KMS-11 (cell line): ENCODE data around the gene RAB24.

Experiments
- H2AFZ ChIP-seq: fragments of 200-600 bp; sonication (generic); 2 replicates; pipeline ENCODE4 v1.6.1; 2016; ENCODE audit warnings: antibody characterized with exemption, mixed run types, low read depth
- H3K27ac ChIP-seq: fragments of 200-600 bp; sonication (generic); 2 replicates; pipeline ENCODE4 v1.6.1; 2016; ENCODE audit warnings: mild to moderate bottlenecking, mixed run types
- H3K27me3 ChIP-seq: fragments of 200-600 bp; sonication (generic); 2 replicates; pipeline ENCODE4 v1.6.1; 2017; ENCODE audit warnings: mild to moderate bottlenecking, low read depth, mixed run types, moderate library complexity; ENCODE audit not compliant: insufficient read depth
- H3K36me3 ChIP-seq: fragments of 200-600 bp; sonication (generic); 2 replicates; pipeline ENCODE4 v1.6.1; 2017; ENCODE audit warnings: mild to moderate bottlenecking, mixed run types; ENCODE audit not compliant: insufficient read depth
- H3K4me1 ChIP-seq: fragments of 200-600 bp; sonication (generic); 2 replicates; pipeline ENCODE4 v1.6.1; 2016; ENCODE audit warnings: mild to moderate bottlenecking, low read depth, mixed run types; ENCODE audit not compliant: poor library complexity, severe bottlenecking
- H3K4me2 ChIP-seq: fragments of 200-600 bp; sonication (generic); 2 replicates; pipeline ENCODE4 v1.7.0; 2016; ENCODE audit warnings: mild to moderate bottlenecking, mixed run types
- H3K4me3 ChIP-seq: fragments of 200-600 bp; sonication (generic); IDR thresholded peaks from 2 replicates; pipeline ENCODE4 v1.6.1; 2017; ENCODE audit warnings: low read depth, low read length, mixed read lengths; ENCODE audit not compliant: insufficient read depth
- H3K79me2 ChIP-seq: fragments of 200-600 bp; sonication (generic); 2 replicates; pipeline ENCODE4 v1.6.1; 2016; ENCODE audit warnings: low read depth, mixed run types; ENCODE audit not compliant: insufficient read depth
- H3K9ac ChIP-seq: fragments of 200-600 bp; sonication (generic); 2 replicates; pipeline ENCODE4 v1.6.1; 2016; ENCODE audit warnings: mild to moderate bottlenecking, mixed run types
- H4K20me1 ChIP-seq: fragments of 200-600 bp; sonication (generic); 2 replicates; pipeline ENCODE4 v1.6.1; 2016; ENCODE audit warnings: mild to moderate bottlenecking, mixed run types; ENCODE audit not compliant: insufficient read depth
- CTCF ChIP-seq: fragments of 200-600 bp; sonication (generic); conservative IDR thresholded peaks from 2 replicates; pipeline ENCODE4 v1.6.1; 2017; ENCODE audit warnings: low read depth, mild to moderate bottlenecking, antibody characterized with exemption, low read length, moderate library complexity, mixed read lengths

The RAB24 gene

GRCh38 chr5:177270653-177271052, 32.9 kb downstream of the RAB24 start:
- Histone ChIP-seq H2AFZ (no peak overlapping the region), H3K36me3 (no peaks in the 10 kb centered on the region), H3K79me2 (no peaks in the 10 kb centered on the region), H4K20me1 (no peaks in the 10 kb centered on the region), H3K4me1 (no peaks in the 10 kb centered on the region), H3K27me3 (no peaks in the 10 kb centered on the region), H3K27ac (no peak overlapping the region), H3K4me3 (no peak overlapping the region), H3K9ac (no peak overlapping the region), H3K4me2 (no peak overlapping the region)
- TF ChIP-seq CTCF = no peak

- Histone ChIP-seq H3K9ac (no peak overlapping the region), H3K79me2 (no peaks in the 10 kb centered on the region), H3K4me2 (no peak overlapping the region), H2AFZ (no peak overlapping the region), H3K27me3 (no peaks in the 10 kb centered on the region), H3K4me1 (no peaks in the 10 kb centered on the region), H3K4me3 (no peak overlapping the region), H3K36me3 (no peaks in the 10 kb centered on the region), H3K27ac (no peak overlapping the region), H4K20me1 (no peaks in the 10 kb centered on the region)
- TF ChIP-seq CTCF = no peak
Observed at GRCh38 chr5:177269976-177270375, 33.5 kb downstream of the RAB24 start.

- no peaks in the 10 kb centered on the region for H3K36me3 ChIP-seq
- H3K27ac ChIP-seq = no peak overlapping the region
- H3K79me2 ChIP-seq = no peaks in the 10 kb centered on the region
- no peak for TF ChIP-seq CTCF
- no peak overlapping the region for H3K9ac ChIP-seq
- H4K20me1 ChIP-seq = no peaks in the 10 kb centered on the region
- no peak overlapping the region for H2AFZ ChIP-seq
- no peaks in the 10 kb centered on the region for H3K4me1 ChIP-seq
- no peak overlapping the region for H3K4me3 ChIP-seq
- no peaks in the 10 kb centered on the region for H3K27me3 ChIP-seq
- H3K4me2 ChIP-seq = no peak overlapping the region
Observed at GRCh38 chr5:177269232-177269895, 34.2 kb downstream of the RAB24 start.

- Histone ChIP-seq H2AFZ (no peak overlapping the region), H3K27ac (no peak overlapping the region), H3K4me3 (no peak overlapping the region), H3K4me2 (no peak overlapping the region), H3K79me2 (no peaks in the 10 kb centered on the region), H3K36me3 (no peaks in the 10 kb centered on the region), H4K20me1 (no peaks in the 10 kb centered on the region), H3K4me1 (no peaks in the 10 kb centered on the region), H3K9ac (no peak overlapping the region), H3K27me3 (no peaks in the 10 kb centered on the region)
- TF ChIP-seq CTCF = no peak
Observed at GRCh38 chr5:177265395-177265794, 38.1 kb downstream of the RAB24 start.
